ENCODE data around the gene GBA2.

DNA sequence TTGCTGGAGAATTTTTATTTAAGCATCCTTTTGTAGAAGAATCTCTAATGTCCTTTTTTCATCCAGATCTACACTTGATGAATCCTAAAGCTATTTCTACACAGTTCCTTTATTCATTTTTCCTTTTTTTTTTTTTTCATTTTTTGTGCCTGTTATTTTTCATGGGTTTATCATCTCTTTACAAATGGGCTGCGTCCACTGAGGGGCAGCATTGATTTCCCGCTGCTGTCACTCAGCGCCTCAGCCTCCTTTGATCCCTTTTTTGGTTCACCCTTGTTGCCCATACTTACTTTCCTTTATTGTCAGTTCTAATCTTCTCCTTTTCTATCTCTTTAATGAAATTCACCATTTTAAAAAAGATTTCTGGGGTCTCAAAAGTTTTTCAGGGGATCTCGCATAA lies 10.8 kb upstream of the GBA2 start:
- TF ChIP-seq, protein P1, sequence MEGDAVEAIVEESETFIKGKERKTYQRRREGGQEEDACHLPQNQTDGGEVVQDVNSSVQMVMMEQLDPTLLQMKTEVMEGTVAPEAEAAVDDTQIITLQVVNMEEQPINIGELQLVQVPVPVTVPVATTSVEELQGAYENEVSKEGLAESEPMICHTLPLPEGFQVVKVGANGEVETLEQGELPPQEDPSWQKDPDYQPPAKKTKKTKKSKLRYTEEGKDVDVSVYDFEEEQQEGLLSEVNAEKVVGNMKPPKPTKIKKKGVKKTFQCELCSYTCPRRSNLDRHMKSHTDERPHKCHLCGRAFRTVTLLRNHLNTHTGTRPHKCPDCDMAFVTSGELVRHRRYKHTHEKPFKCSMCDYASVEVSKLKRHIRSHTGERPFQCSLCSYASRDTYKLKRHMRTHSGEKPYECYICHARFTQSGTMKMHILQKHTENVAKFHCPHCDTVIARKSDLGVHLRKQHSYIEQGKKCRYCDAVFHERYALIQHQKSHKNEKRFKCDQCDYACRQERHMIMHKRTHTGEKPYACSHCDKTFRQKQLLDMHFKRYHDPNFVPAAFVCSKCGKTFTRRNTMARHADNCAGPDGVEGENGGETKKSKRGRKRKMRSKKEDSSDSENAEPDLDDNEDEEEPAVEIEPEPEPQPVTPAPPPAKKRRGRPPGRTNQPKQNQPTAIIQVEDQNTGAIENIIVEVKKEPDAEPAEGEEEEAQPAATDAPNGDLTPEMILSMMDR (conservative IDR thresholded peaks at IDR 0.05 in 1 of 2, IDR thresholded peaks at IDR 0.05 in 1 of 2; ENCODE audit: extremely low read depth in 1 of 2, insufficient read depth in 1 of 2, low read depth in 1 of 2, low read length in 2 of 2): no peak
- TF ChIP-seq EZH2 (IDR thresholded peaks at IDR 0.05; ENCODE audit: borderline replicate concordance, low read length): no peak

Data from mammary epithelial cell (primary cell).